Left lung (tissue), 10 donors: ENCODE results near the gene NAALADL2. TPM values are rescaled to one million over a fixed set of nuclear protein-coding genes. Genes with fewer than 3 reads are reported as not detected.

ENCODE experiments used
- ATAC-seq: fragments of 200-7000 bp; cut with Tn5 transposase; one replicate; pipeline ENCODE4 v1.9.1; 2020; ENCODE audit warnings: moderate library complexity
- DNase-seq, 4 donors: peaks; one replicate each; pipeline ENCODE4 v3.0.0-alpha.2; 2013 to 2020
- H3K27ac ChIP-seq, 2 donors: fragments of 200-600 bp; sonication (generic) in 1 of 2; one replicate each; pipeline versions ENCODE4 v1.5.0 to v1.8.0; 2020 to 2021
- H3K27me3 ChIP-seq, 2 donors: fragments of 200-600 bp; sonication (generic) in 1 of 2; one replicate each; pipeline versions ENCODE4 v1.5.0 to v1.8.0; 2020 to 2021
- H3K36me3 ChIP-seq, 2 donors: fragments of 200-600 bp; sonication (generic) in 1 of 2; one replicate each; pipeline versions ENCODE4 v1.5.0 to v1.8.0; 2020 to 2021
- H3K4me1 ChIP-seq, 2 donors: fragments of 200-600 bp; one replicate each; pipeline ENCODE4 v1.8.0; 2021
- H3K4me3 ChIP-seq, 2 donors: fragments of 200-600 bp; sonication (generic) in 1 of 2; one replicate each; pipeline versions ENCODE4 v1.5.0 to v1.8.0; 2020 to 2021; ENCODE audit warnings: mild to moderate bottlenecking in 1 of 2
- H3K9me3 ChIP-seq, 2 donors: fragments of 200-600 bp; sonication (generic) in 1 of 2; one replicate each; pipeline versions ENCODE4 v1.5.0 to v1.8.0; 2020 to 2021
- CTCF ChIP-seq, 2 donors: fragments of 200-600 bp; sonication (generic) in 1 of 2; IDR thresholded peaks; one replicate each; pipeline versions ENCODE4 v1.5.0 to v1.8.0; 2021; ENCODE audit warnings: antibody characterized with exemption in 2 of 2
- intact Hi-C, 2 donors: fragments of 100-400 bp; cut with DNase I; formaldehyde crosslinking; loops; one replicate each; pipeline versions ENCODE4 v1.11.2 to v1.14.2; 2022
- polyA plus RNA-seq, 6 donors: library from polyadenylated mRNA; unstranded; fragments of 120-200 nt; gene quantifications; one replicate each; pipeline ENCODE4 v1.2.1, GENCODE V29; 2013; ENCODE audit not compliant: insufficient read length in 6 of 6
- total RNA-seq, 2 donors: library from RNA; stranded (reverse); fragmentation: NEBNext Ultra II Directional; extraction: Animal tissue kit (Norgen Biotek cat#: 25700); gene quantifications; one replicate each; pipeline ENCODE4 v1.2.1, GENCODE V29; 2021
- donor health status: DM: no; HTN: yes; CAD: no.
- donor health status: DM: no; HTN: no; CAD: no.

NAALADL2 gene
- total and polyA plus RNA-seq, 8 donors = 9.8 to 23.3 (median 17.8) TPM

GRCh38 chr3:175102161-175102560, 243.0 kb downstream of the NAALADL2 start:
- intact Hi-C loops = no loop called here
- H3K27ac ChIP-seq = no peak overlapping the region
- ATAC-seq = no peak

GRCh38 chr3:175103298-175103697, 244.2 kb downstream of the NAALADL2 start:
- DNase-seq = no peak
- no peaks in the 10 kb centered on the region for H3K36me3 ChIP-seq
- ATAC-seq = no peak

More at GRCh38 chr3:175102161-175102560, 243.0 kb downstream of the NAALADL2 start:
- H3K36me3 ChIP-seq = no peaks in the 10 kb centered on the region
- no peaks in the 10 kb centered on the region for H3K27me3 ChIP-seq
- no peak for TF ChIP-seq CTCF (IDR thresholded peaks at IDR 0.05)
- no peaks in the 10 kb centered on the region for H3K4me1 ChIP-seq
- no peak for DNase-seq
- no peak overlapping the region for H3K4me3 ChIP-seq
- H3K9me3 ChIP-seq = no peaks in the 10 kb centered on the region

GRCh38 chr3:175105066-175105465, 245.9 kb downstream of the NAALADL2 start:
- Histone ChIP-seq H3K4me3 (no peak overlapping the region), H3K36me3 (no peaks in the 10 kb centered on the region), H3K27ac (no peak overlapping the region), H3K4me1 (no peaks in the 10 kb centered on the region), H3K27me3 (no peaks in the 10 kb centered on the region), H3K9me3 (no peaks in the 10 kb centered on the region)
- no peak for ATAC-seq
- no peak for TF ChIP-seq CTCF (IDR thresholded peaks at IDR 0.05)
- intact Hi-C loops = no loop called here
- no peak for DNase-seq

More at GRCh38 chr3:175103298-175103697, 244.2 kb downstream of the NAALADL2 start:
- Histone ChIP-seq H3K4me3 (no peak overlapping the region), H3K4me1 (no peaks in the 10 kb centered on the region), H3K27ac (no peak overlapping the region), H3K9me3 (no peaks in the 10 kb centered on the region), H3K27me3 (no peaks in the 10 kb centered on the region)
- intact Hi-C loops = no loop called here
- TF ChIP-seq CTCF (IDR thresholded peaks at IDR 0.05) = no peak

- no peak for TF ChIP-seq CTCF (IDR thresholded peaks at IDR 0.05)
- Histone ChIP-seq H3K4me1 (no peaks in the 10 kb centered on the region), H3K27ac (no peak overlapping the region), H3K9me3 (no peaks in the 10 kb centered on the region), H3K36me3 (no peaks in the 10 kb centered on the region), H3K27me3 (no peaks in the 10 kb centered on the region), H3K4me3 (no peak overlapping the region)
- DNase-seq (no peak), ATAC-seq (no peak)
- intact Hi-C loops = no loop called here
Measured at GRCh38 chr3:175107231-175107630, 248.1 kb downstream of the NAALADL2 start.

- no peaks in the 10 kb centered on the region for H3K4me1 ChIP-seq
- TF ChIP-seq CTCF (IDR thresholded peaks at IDR 0.05) = no peak
- DNase-seq = no peak
- ATAC-seq = no peak
- no peaks in the 10 kb centered on the region for H3K9me3 ChIP-seq
- intact Hi-C loops = no loop called here
- no peaks in the 10 kb centered on the region for H3K36me3 ChIP-seq
- no peak overlapping the region for H3K4me3 ChIP-seq
- no peaks in the 10 kb centered on the region for H3K27me3 ChIP-seq
- no peak overlapping the region for H3K27ac ChIP-seq
Measured at GRCh38 chr3:175107995-175108394, 248.9 kb downstream of the NAALADL2 start.
